Astrocyte (in vitro differentiated cells and primary cell): ENCODE results near the gene ALDH1A2.

ENCODE experiments used
- EZH2 ChIP-seq: IDR thresholded peaks from 2 replicates; pipeline ENCODE4 v1.6.1; 2012; ENCODE audit warnings: mild to moderate bottlenecking, low read length, inconsistent platforms; ENCODE audit not compliant: insufficient read depth
- TF ChIP-seq, protein P1 (sequence below): IDR thresholded peaks from 2 replicates; pipeline ENCODE4 v1.5.1; 2011; ENCODE audit warnings: low read depth, mild to moderate bottlenecking, inconsistent platforms, low read length, moderate library complexity; ENCODE audit not compliant: insufficient read depth

DNA sequence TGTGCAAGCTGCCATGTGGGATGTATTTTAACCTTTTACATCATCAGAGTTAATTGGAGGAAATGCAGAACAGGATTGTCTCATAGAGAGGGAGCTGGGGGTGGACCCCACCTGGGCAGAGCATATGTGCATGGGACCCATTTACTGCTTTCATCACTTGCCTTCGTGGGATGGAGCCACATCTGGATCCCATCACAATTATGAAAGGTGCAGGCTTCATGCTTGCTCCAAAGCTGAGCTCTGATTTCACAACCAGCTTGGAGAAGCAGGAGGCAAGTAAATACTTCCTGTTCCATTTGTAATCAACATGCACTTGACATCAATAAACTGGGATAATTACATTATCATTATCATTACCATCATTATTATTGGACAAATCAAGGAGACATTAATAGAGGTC, 161.9 kb downstream of the ALDH1A2 start:
- no peak for TF ChIP-seq EZH2
- TF ChIP-seq, protein P1, sequence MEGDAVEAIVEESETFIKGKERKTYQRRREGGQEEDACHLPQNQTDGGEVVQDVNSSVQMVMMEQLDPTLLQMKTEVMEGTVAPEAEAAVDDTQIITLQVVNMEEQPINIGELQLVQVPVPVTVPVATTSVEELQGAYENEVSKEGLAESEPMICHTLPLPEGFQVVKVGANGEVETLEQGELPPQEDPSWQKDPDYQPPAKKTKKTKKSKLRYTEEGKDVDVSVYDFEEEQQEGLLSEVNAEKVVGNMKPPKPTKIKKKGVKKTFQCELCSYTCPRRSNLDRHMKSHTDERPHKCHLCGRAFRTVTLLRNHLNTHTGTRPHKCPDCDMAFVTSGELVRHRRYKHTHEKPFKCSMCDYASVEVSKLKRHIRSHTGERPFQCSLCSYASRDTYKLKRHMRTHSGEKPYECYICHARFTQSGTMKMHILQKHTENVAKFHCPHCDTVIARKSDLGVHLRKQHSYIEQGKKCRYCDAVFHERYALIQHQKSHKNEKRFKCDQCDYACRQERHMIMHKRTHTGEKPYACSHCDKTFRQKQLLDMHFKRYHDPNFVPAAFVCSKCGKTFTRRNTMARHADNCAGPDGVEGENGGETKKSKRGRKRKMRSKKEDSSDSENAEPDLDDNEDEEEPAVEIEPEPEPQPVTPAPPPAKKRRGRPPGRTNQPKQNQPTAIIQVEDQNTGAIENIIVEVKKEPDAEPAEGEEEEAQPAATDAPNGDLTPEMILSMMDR = no peak
